GM19238 (cell line): ENCODE measurements around the gene WWOX.

ENCODE experiments used
- DNase-seq: peaks from one replicate; pipeline ENCODE4 v3.0.0; 2011; ENCODE audit warnings: low spot score; ENCODE audit not compliant: insufficient read length

The WWOX gene

DNA sequence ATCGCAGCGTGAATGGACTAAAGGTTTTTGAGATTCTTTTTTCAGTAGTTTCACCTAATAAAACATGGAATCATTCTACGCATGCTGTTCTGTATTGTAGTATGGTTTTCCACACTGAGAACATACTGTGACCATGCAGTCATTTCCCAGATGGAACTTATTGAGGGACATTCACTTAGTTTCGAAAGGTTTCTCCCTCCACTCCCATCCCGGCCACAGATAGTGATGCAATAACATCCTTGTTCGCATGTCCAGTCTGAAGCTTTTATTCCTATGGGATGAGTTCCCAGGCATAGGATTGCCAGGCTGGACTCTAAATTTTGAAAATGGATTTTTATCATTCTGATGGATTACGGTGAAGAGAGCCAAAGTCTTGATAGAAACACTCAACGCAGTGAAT lies 420.4 kb downstream of the WWOX start:
- no peak for DNase-seq

DNA sequence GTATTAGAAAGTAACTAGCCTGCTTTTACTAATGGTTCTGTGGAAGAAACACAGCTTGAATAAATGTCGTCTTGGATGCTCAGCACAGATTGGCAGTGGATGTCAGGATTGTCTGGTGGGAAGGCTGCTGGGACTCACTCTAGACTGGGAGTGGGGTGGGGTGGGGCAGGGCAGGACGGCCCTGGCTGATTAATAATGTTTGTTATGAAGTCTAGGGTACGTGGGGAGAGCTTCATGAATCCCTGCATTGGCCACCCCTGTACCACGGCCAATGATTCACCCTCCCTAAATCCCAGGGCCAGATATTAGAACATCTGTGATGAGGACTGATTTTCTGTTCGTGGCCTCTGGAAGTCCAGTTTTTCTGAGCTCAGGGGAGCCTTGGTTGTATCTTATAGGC lies 421.0 kb downstream of the WWOX start:
- no peak for DNase-seq

DNA sequence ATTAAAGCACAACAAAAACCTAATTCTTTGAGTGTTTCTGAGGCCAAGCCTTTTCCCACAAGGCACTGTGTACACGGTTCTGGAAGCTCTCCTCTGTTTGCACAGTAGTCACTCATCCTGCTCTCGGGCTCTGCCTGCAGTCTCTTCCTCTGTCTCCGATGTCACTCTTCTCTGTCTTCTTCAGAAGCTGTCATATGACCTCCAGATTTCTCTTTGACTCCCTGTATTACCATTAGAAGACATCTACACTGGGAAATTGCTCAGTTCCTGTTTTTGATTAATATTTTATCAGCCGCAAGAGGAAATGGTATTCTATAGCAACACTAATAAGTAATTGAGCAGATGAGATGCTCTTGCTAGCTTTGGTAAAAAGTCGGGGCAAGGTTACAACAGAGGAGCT lies 422.9 kb downstream of the WWOX start:
- DNase-seq = no peak

DNA sequence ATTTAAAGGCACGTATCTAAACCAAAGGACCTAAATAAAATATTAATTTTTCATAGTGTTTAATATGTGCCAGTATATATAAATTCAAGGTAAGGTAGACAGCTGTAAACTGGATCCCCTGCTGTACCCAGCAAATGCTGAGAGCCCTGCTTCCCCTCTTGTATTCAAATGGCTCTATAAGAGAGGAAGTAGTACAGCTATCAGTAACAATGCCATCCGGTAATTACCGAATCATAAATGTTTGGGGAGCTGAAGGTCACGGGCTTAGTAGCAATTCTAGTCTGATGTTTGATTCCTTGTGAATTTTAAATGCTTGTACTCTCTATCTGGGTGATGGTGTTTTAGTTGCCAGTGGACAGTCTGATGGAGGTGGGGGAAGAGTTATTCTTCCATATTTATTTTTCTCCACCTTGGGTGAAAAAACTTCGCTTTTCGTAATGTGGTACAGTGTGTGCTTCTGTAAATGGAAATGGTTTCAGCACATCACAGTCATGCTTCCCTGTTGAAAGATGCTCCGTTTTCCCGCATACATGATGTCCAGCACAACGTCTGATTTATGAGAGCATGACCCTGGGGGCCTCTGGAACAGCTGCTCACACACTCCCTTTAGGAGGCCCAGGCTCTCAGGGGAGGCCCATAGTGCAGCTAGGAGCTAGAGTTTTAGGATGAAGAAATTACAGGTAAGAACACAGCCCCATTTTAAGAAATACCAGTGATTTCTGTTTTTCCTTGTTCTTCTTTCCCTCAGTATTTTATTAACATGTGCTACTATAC lies 423.9 kb downstream of the WWOX start:
- DNase-seq = no peak

DNA sequence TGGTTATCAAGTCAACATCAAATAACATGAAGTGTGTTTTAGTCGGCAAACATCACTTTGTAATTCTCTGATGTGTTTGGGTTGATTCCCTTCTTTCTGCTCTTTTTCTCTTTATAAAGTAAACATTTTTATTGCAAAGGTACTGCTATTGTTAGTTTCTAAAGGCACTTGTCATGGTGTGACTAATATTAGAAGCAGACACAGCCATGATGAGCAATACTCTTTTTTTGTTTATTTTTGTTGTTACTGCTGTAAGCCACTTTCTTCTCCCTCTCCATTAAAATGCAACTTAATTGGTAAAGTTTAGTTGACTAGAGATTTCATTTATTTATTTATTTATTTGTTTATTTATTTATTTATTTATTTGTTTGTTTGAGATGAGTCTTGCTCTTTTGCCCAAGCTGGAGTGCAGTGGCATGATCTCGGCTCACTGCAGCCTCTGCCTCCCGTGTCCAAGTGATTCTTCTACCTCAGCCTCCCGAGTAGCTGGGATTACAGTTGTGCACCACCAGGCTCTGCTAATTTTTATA lies 424.7 kb downstream of the WWOX start:
- no peak for DNase-seq

DNA sequence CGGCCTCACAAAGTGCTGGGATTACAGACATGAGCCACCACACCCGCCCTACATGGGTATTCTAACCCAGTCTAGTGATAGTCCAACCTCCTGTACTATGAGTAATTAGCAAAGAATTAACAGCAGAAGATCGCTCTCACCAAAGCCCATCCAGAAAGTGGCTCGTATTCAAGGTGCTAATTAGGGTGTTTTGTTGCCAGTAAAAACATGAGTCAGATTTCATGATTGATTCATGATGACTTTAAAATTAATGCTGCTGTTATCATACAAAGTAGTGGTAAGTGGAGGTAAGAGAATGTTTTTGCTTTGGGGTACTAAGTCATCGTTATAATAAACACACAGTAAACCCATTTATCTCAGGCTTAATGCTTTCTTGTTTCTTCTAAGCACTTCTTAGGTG lies 428.8 kb downstream of the WWOX start:
- DNase-seq = no peak

DNA sequence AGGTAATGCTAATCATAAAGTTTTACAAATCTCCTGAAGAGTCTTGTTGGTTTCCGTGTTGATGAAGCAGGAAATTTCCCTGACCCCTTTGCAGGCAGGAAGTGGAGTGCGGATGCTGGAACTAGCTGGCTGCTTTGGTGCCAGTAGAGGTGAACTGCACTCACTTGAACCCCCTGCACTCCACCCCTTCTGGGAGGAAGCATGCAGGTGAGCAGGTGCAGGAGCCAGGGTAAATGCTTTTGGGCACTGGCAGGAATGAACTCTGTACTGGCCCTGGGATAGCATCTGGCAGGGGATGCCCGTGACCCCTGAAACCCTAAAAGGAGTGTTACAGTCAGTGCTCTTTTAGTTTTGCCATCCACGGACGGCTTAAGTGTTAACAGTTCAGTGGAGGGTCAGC lies 430.4 kb downstream of the WWOX start:
- no peak for DNase-seq

DNA sequence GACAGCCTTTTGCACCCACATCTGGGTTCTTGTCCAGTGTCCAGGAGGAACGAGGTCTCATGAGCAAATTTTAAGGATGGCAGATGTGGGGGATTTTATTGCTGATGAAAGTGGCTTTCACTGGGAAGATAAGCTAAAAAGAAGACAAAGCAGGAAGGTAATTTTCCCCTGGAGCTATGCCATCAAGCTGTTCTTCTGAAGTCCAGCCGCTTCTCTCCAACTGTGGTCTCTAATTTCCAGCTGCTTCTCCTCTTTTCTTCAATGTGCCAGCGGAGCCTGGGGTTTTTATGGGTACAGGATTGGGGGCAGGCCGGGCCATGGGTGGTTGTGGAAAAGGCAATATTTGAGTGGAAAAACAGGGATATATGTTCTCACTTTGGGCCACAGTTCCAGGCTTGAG lies 430.8 kb downstream of the WWOX start:
- DNase-seq = no peak

DNA sequence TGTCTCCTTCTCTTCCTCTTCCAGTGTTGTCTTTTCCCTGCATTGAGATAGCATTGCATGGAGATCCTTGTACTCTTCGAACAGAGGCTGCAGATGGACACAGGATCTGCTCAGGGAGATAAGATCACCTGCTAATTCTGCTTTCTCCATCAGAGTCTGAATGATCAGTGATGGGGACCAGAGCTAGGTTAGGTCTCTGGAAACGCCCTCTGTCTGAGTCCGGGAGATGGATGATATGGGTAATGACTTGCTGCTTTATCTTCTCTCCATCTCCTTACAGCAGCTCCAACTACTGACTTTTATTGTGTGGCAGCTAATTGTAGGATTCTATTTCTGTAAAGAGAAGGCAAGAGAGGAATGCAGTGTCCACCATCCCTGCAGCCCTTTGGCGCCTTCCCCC lies 435.6 kb downstream of the WWOX start:
- DNase-seq = no peak

DNA sequence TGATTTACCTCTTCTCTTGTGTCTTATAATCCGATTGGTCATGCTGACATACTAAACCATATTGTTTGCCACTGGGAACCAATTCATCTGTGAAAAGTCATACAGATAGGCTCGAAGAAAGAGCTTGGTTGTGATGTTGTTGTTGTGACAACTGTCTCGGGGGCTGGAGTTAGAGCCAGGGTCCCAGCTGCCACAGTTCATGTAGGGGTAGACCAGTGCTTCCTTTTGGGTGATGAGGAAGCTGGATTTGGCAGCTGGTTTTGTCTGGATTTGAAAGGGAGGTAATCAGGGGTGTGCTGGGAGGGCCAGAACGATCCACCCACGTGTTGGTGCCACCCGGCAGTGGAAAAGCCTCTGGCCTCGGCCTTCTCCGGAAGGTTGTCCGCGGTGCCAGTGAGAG lies 438.1 kb downstream of the WWOX start:
- no peak for DNase-seq

DNA sequence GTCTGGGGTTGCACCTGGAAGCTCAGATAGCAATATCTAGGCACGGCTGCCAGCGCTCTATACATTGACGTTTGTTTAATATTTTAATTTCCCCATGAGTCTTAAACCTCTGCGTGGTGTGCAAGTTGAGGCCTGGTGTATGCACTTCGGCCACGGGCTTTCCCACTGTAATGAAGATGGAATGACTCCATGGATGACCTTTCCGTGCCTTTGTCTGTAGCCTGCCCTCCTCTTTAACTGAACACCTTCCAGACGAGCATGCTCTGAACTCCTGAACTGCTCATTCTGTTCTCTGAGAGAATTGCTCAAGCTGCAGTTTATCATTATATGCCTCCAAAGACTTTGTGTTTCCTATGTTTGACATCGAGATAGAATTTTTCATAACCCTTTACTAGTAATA lies 438.8 kb downstream of the WWOX start:
- DNase-seq = no peak

DNA sequence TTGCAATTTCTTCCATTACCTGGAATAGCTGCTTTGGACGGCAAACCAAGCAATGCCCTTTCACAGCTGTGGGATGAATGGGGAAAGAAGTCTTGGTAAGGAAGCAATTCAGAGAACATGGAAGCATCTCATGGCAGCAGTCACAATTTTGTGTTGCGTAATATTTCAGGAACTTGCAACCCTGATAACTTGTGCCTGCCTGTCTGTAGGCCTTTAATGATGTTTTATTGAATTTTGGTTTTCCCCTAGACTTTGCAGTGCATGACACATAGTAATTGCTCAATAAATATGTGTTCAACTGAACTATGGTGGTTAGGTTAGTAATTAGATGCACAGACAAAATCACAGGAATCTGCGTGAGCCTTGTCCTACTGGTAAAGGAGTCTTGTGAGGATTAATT lies 439.5 kb downstream of the WWOX start:
- DNase-seq = no peak

DNA sequence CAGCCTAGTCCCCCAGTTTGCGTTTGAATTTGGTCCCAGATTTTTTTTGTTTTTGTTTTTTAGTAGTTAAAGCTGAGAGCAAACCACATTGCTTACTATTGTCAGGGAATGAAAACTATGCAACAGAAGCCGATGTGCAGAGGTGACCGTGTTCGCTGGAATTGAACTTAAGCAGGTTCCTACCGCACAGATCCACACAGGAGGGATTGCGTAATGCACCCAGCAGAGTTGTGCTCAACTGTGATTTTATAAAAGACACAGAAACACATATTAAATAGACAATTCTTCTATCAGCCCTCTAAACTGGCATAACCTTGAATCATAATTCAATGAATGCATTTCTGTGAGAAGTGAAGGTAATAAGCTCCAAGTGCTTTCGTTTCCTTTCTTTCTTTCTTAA lies 443.0 kb downstream of the WWOX start:
- no peak for DNase-seq

DNA sequence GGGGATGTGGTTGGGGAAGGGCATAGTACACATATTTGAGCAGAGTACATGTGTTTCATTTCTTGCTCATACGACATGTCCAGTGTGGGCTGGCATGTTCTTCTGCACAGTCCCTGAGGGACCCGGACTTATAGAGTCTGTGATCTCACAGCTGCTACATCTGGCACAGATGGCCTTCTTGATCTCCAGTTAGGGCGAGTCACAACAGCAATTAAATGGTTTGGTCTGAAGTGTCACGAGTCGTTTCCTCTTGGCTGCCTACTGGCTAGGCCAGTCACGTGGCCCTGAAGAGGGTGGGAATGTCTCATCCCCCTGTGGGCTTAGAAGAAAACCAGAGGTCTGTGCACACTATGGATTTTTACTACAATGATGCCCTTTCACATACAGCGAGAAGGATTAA lies 443.6 kb downstream of the WWOX start:
- DNase-seq = no peak

DNA sequence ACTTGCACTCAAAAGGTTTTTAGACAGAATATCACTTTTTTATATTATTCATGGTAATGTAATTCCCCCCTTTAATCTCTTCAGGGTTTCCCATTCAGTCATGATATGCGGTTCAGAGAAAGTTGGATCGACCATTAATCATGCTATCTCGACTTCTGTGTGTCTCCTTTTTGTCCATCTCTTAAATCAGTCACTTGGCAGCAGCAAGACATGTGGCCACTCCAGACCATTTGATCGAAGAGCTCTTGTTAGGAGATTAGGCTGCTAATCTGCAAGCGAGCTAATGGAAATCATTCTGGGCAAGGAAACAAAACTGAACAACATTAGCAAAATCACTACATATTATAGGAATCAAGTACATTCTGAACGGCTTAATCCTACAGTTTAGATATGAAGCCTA lies 449.9 kb downstream of the WWOX start:
- no peak for DNase-seq

DNA sequence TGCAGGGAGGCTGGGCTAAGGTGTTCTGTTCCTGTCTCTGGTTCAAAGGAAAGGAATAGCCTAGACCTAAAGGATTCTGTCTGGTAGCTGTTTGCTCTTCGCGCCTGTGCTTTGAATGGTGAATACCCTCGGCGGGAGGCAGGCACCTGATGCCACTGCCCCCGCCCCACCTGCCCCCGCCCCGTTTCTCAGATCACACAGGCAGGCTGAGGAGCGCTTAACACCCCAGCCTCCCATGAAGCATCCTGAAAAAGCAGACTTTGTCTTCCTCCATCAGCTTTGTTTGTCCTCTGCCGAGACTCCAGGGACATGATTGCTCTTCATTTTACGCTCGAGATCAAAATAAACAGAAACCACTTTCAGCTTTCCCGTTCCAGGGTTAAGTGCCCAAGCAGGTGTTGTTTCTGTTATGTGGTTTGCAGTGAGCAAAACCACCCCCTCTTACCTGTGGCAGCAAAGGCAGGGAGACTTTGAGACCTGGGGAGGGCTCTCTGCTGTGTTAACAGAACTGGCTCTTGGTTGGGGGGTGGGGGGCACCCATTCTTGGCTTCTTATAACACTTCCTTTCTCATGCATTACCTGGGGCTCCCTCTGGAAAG lies 452.1 kb downstream of the WWOX start:
- DNase-seq = no peak

DNA sequence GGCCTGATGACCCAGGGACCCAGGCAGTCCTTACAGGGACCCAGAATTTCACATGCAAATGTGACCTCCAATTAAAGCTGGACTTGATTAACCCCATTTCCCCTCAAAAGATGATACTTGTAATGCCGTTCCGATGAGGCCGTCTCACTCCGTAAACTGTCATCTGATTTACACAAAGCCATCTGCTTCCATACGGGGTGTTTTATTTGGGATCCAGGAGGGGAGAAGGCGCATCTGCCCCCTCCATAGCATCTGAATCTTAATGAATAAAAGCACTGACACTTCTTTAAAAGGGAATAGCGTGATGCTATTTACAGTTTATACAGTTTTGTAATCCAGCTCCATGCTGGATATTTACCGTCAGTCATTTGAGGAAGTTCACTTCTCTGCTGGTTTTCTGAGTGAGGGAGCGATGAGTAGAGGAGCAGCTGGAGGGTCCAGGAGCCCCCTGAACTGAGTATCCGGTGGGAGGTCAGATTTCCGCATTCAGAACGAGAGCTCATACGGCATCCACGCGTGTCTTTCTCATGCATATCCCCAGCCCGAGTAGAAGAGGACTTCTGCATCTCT lies 452.7 kb downstream of the WWOX start:
- DNase-seq = no peak

DNA sequence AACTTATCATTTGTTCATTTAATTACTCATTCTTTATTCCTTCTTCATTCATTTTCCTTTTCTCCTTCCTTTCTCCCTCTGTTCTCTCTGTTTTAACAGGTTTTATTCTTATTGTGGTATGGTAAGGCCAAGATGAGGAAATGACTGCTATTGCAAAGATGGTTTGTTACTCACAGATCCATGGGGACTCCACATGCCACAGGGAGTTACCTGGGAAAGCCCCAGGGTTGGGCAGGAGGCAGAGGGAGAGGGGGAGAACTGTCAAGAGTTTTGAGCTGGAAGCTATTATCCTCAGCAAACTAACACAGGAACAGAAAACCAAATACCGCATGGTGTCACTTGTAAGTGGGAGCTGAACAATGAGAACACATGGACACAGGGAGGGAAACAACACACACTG lies 453.3 kb downstream of the WWOX start:
- DNase-seq = no peak

DNA sequence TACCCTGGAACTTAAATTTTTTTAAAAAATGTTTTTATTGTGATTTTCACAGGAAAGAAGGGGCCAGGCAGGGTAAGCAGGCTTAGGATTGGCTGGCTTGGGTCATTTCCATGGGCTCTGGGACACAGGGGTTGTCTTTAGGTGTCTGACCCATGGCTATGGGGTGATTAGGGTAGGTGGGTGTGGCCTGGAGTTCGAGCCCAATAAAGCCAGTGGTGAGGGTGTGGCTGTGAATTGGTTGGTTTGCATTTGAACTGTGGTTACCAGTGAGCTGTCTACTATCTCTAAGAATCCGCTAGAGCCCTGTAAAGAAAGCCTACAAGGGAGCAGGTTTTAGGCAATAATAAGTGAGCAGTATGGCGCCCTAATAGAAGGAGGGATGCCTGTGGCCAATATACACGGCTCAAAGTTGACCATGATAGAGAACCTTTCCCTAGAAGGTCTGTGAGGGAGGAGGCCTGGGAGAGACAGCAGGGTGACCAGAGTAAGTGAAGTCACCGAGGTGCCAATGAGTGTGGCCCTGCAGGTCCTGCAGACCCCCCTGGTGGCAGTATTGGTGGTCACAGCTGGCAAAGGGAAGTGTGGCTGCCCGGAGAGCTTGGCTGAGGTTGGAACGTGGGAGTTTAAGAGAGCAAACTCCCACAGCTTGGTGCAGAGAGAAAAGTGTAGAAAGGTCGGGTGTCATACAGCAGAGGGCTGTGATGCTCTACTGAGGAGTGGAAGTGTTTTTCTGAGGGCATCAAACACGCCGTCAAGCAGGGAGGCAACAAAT lies 454.0 kb downstream of the WWOX start:
- no peak for DNase-seq

DNA sequence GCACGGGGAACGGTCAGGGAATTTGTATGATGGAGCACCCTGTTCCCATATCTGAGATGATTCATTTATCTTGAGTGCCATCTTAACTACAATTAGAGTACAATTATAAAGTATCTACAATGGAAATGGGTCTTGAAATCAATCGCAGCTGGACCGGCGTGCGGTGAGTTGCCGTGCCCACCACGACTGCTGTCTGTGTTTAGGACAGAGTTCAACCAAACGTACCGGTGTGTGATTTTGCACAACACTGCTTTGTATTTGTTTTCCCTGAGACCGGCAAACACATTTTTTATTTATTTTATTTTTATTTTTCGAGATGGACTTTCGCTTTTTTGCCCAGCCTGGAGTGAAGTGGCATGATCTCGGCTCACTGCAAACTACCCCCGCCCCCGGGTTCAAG lies 457.0 kb downstream of the WWOX start:
- no peak for DNase-seq

DNA sequence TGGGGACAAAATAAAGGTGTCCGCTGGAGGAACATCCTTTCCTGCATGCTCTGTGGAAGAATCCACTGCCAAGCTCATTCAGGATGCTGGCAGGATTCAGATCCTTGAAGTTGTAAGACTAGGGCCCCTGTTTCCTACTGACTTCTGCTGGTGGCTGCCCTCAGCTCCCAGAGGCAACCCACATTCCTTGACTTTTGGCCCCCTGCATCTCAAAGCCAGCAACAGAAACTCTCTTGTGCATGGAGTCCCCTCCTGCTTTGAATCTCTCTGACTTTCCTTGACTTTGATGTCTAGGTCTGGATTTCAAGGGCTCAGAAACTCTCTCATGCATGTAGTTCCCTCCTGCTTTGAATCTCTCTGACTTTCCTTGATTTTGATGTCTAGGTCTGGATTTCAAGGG lies 461.5 kb downstream of the WWOX start:
- DNase-seq = no peak

DNA sequence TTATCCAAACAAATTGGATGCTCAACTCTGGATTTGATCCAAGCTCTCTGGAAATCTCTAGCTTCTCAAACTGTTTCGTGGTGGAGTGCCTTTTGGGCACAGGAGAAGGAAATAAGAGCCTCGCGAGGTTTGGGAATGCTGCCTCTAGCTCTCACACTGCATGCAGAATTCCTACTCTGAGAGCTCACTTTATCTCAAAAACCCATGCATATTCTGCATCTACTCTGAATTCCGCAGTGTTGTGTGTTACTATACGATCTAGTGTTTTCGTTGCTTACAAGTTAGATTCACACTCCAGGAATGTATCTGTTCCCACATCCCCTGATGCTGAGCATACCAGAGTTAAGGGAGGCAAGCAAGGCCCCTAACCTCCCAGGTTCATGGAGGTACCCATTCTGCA lies 462.7 kb downstream of the WWOX start:
- DNase-seq = no peak
